Peyer's patch (tissue), 4 donors: ENCODE measurements around the gene PDXP.

ENCODE experiments used
- POLR2A ChIP-seq, 2 donors: fragments of 450-650 bp; IDR thresholded peaks; one replicate each; pipeline ENCODE4 v1.5.1; 2017; ENCODE audit warnings: antibody characterized with exemption in 2 of 2, mild to moderate bottlenecking in 2 of 2, moderate library complexity in 2 of 2
- TF ChIP-seq, protein P1 (sequence below), 6 experiments: fragments of 450-650 bp in 4 of 6; fragments of 200-600 bp in 2 of 6; sonication (generic) in 1 of 6; IDR thresholded peaks; one replicate each; pipeline ENCODE4 v1.5.1; 2017 to 2019; ENCODE audit warnings: antibody characterized with exemption in 6 of 6, mild to moderate bottlenecking in 3 of 6, moderate library complexity in 1 of 6

DNA sequence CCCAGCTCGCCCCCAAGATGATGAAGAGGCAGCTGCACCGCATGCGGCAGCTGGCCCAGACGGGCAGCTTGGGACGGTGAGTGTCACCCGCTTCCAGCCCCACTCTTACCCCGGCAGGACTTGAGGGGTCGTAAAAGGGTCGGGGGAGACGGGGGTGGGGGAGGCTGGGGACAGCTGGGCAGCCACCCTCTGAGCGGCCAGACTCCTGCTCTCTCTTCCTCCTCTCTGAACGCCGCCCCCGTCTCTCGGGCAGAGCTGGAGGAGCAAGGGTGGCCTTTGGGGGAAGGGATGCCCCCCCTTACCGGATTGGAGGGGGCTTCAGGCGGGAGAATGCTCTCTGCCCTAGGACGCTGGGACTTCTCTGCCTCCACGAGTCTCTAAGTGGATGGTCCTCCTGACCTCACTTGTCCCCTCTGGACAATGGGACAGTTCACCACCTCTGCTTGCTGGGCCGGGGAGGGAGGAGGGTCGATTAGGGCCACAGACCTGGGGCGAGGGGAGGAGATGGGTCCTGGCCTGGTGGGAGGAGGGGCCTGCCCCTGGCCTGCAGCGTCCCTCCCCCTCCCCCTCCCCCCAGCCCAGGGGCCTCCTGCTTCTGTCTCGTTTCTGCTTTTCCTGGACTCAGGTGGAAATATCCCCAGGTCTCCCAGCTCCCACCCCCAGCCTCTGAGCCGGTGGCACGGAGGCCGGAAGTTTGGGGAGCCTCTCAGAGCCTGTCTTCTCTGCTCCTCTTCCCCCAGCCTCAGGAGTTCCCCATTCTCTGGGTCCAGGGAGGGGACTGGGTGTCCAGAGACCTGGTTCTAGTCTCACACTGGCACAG is 18.5 kb upstream of the PDXP start:
- TF ChIP-seq POLR2A (IDR thresholded peaks at IDR 0.05) = no peak
- TF ChIP-seq, protein P1, sequence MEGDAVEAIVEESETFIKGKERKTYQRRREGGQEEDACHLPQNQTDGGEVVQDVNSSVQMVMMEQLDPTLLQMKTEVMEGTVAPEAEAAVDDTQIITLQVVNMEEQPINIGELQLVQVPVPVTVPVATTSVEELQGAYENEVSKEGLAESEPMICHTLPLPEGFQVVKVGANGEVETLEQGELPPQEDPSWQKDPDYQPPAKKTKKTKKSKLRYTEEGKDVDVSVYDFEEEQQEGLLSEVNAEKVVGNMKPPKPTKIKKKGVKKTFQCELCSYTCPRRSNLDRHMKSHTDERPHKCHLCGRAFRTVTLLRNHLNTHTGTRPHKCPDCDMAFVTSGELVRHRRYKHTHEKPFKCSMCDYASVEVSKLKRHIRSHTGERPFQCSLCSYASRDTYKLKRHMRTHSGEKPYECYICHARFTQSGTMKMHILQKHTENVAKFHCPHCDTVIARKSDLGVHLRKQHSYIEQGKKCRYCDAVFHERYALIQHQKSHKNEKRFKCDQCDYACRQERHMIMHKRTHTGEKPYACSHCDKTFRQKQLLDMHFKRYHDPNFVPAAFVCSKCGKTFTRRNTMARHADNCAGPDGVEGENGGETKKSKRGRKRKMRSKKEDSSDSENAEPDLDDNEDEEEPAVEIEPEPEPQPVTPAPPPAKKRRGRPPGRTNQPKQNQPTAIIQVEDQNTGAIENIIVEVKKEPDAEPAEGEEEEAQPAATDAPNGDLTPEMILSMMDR (IDR thresholded peaks at IDR 0.05) = no peak
